GM12878 (cell line): ENCODE measurements around the gene FAM9C. TPM values are rescaled to one million over a fixed set of nuclear protein-coding genes. Genes with fewer than 3 reads are reported as not detected.

Experiments used
- ATAC-seq: fragments of 200-7000 bp; cut with Tn5 transposase; 3 replicates; pipeline ENCODE4 v1.9.1; 2020; ENCODE audit warnings: mild to moderate bottlenecking, moderate library complexity
- BruUV-seq: library from RNA; stranded (reverse); fragments of 400-500 nt; replicated peaks from 2 replicates; lab custom pipeline; 2021; lab: Mats Ljungman, UMichigan
- CTCF ChIA-PET: fragments of 300-600 bp; sonication (Branson Sonifier 250); formaldehyde crosslinking; extraction: SDS; loops from one replicate; lab custom pipeline; 2021; ENCODE audit warnings: inconsistent platforms; lab: Yijun Ruan, JAX
- POLR2A ChIA-PET: fragments of 350-600 bp; formaldehyde crosslinking; extraction: SDS; loops from one replicate; lab custom pipeline; 2021; ENCODE audit warnings: inconsistent platforms; lab: Charles Lee
- RAD21 ChIA-PET: fragments of 300-600 bp; sonication (Branson Sonifier 250); formaldehyde crosslinking; loops from one replicate; lab custom pipeline; 2023; ENCODE audit warnings: antibody characterized with exemption; ENCODE audit not compliant: unreplicated experiment; lab: Charles Lee
- SMC1A ChIA-PET: fragments of 300-600 bp; sonication (Branson Sonifier 250); formaldehyde crosslinking; loops from one replicate; lab custom pipeline; 2023; ENCODE audit not compliant: unreplicated experiment, uncharacterized antibody; lab: Charles Lee
- DNase-seq: peaks from one replicate; pipeline ENCODE4 v3.0.0-alpha.2; 2011; ENCODE audit warnings: low read depth, low spot score
- FAIRE-seq: peaks from 3 replicates; lab custom pipeline; 2011; peaks lifted over from hg19 to GRCh38; lab: Jason Lieb, UNC
- H2AFZ ChIP-seq: 2 replicates; pipeline ENCODE4 v1.6.0; 2011; ENCODE audit warnings: low read depth, low read length, control low read depth; ENCODE audit not compliant: control insufficient read depth
- H3K27ac ChIP-seq: 2 replicates; pipeline ENCODE4 v1.5.1; 2011; ENCODE audit warnings: control low read depth; ENCODE audit not compliant: control insufficient read depth, insufficient read depth
- H3K27me3 ChIP-seq, 2 experiments: replicated peaks in 1 of 2; 2 replicates each; pipeline versions ENCODE4 v1.6.0 to v1.6.1; 2011; ENCODE audit warnings: low read length in 1 of 2; ENCODE audit not compliant: control insufficient read depth in 2 of 2, insufficient read depth in 2 of 2
- H3K36me3 ChIP-seq, 2 experiments: 2 replicates each; pipeline ENCODE4 v1.5.1; 2011; ENCODE audit warnings: low read length in 1 of 2; ENCODE audit not compliant: control insufficient read depth in 2 of 2, insufficient read depth in 2 of 2
- H3K4me1 ChIP-seq: 2 replicates; pipeline ENCODE4 v1.6.1; 2011; ENCODE audit warnings: mild to moderate bottlenecking, low read length, moderate library complexity, mixed read lengths; ENCODE audit not compliant: control insufficient read depth, insufficient read depth
- H3K4me2 ChIP-seq: 2 replicates; pipeline ENCODE4 v1.6.0; 2011; ENCODE audit warnings: control low read depth; ENCODE audit not compliant: control insufficient read depth, insufficient read depth
- H3K4me3 ChIP-seq: fragments of 200-600 bp; sonication (generic); 2 replicates; pipeline ENCODE4 v1.5.1; 2016
- H3K79me2 ChIP-seq: 2 replicates; pipeline ENCODE4 v1.6.0; 2011; ENCODE audit warnings: low read length; ENCODE audit not compliant: control insufficient read depth, insufficient read depth
- H3K9ac ChIP-seq: 2 replicates; pipeline ENCODE4 v1.8.0; 2011; ENCODE audit warnings: low read length, control low read depth, mixed read lengths; ENCODE audit not compliant: control insufficient read depth, insufficient read depth
- H3K9me3 ChIP-seq: replicated peaks from 3 replicates; pipeline ENCODE4 v1.5.1; 2011; ENCODE audit warnings: mild to moderate bottlenecking, low read length; ENCODE audit not compliant: control insufficient read depth, insufficient read depth
- H4K20me1 ChIP-seq: 2 replicates; pipeline ENCODE4 v1.6.0; 2011; ENCODE audit not compliant: control insufficient read depth, insufficient read depth
- E4F1 ChIP-seq: fragments of 450-650 bp; IDR thresholded peaks from 2 replicates; pipeline ENCODE4 v1.6.1; 2018; ENCODE audit warnings: borderline replicate concordance, mild to moderate bottlenecking; ENCODE audit not compliant: partially characterized antibody
- NFYA ChIP-seq: IDR thresholded peaks from 2 replicates; pipeline ENCODE4 v1.6.1; 2011; ENCODE audit warnings: low read depth, mild to moderate bottlenecking, low read length, improper control_type of control experiment, borderline replicate concordance
- SIN3A ChIP-seq: IDR thresholded peaks from 2 replicates; pipeline ENCODE4 v1.6.1; 2012; ENCODE audit warnings: low read depth, low read length, improper control_type of control experiment
- SUZ12 ChIP-seq: fragments of 200-600 bp; sonication (generic); IDR thresholded peaks from one replicate; pipeline ENCODE4 v1.6.1; 2018; ENCODE audit warnings: antibody characterized with exemption, mild to moderate bottlenecking; ENCODE audit not compliant: unreplicated experiment
- YY1 ChIP-seq: IDR thresholded peaks from 2 replicates; pipeline ENCODE4 v1.6.1; 2011; ENCODE audit warnings: low read depth, mild to moderate bottlenecking, low read length
- whole genome bisulfite sequencing: methylation state at CpG from one replicate; pipeline ENCODE4 v1.1.6; 2016; ENCODE audit warnings: low lambda C conversion rate; ENCODE audit not compliant: insufficient replicate concordance, insufficient coverage; ENCODE audit errors: missing lambda C conversion rate; 5-methylcytosine and 5-hydroxymethylcytosine counted together
- in situ Hi-C: fragments of 300-500 bp; cut with MboI; formaldehyde crosslinking; loops from 9 replicates; pipeline ENCODE4 v1.14.3; 2018; ENCODE audit warnings: mixed read lengths
- intact Hi-C: fragments of 100-400 bp; cut with micrococcal nuclease; formaldehyde crosslinking; loops from one replicate; pipeline ENCODE4 v1.14.2; 2022; ENCODE audit not compliant: unreplicated experiment
- polyA plus RNA-seq, 11 experiments: library from polyadenylated mRNA; depleted of rRNA in 4 of 11; unstranded in 6 of 11; stranded (reverse) in 5 of 11; fragments of >200 nt; fragmentation: Nextera tagmentation in 4 of 11; fragmentation: Illumina TruSeq in 1 of 11; extraction: Ambion mirVana in 4 of 11; extraction: Trizol in 1 of 11; gene quantifications; 1 replicate in 1 of 11; 2 replicates in 10 of 11; pipeline versions ENCODE4 v1.2.1 to v1.2.3, GENCODE V29; 2011 to 2016; ENCODE audit warnings: inconsistent platforms in 2 of 11, missing spikeins in 2 of 11, low read depth in 1 of 11
- total RNA-seq, 4 experiments: library from RNA; depleted of rRNA in 3 of 4; stranded (reverse); fragments of >200 nt in 3 of 4; fragmentation: Illumina TruSeq in 1 of 4; extraction: Trizol in 1 of 4; gene quantifications; 2 replicates each; pipeline versions ENCODE4 v1.2.1 to v1.2.3, GENCODE V29; 2013 to 2021

Gene FAM9C
- total and polyA plus RNA-seq, 10 of the 15 experiments (the other 5 are each of a cell fraction or from before 2014, with no cell fraction given): 0.01 to 0.03 TPM; not detected in 8

GRCh38 chrX:13068651-13069050 is 24.2 kb upstream of the FAM9C start:
- H2AFZ ChIP-seq: no peak overlapping the region
- no peak overlapping the region for H3K4me3 ChIP-seq
- no TSS peak for BruUV-seq
- ATAC-seq (peak; percentile 13; the same call in 1 of the 3 replicates), FAIRE-seq (peak; percentile 31), DNase-seq (no peak)
- no peaks in the 10 kb centered on the region for H3K79me2 ChIP-seq
- H3K27me3 ChIP-seq: no peaks in the 10 kb centered on the region
- H3K36me3 ChIP-seq: no peaks in the 10 kb centered on the region
- H3K4me1 ChIP-seq: no peaks in the 10 kb centered on the region; the same call in 1 of the 2 replicates
- no peak overlapping the region for H3K27ac ChIP-seq
- in situ Hi-C loops (no loop called here), intact Hi-C loops (no loop called here)
- H3K4me2 ChIP-seq: no peak overlapping the region
- H3K9ac ChIP-seq: no peak overlapping the region
- 40% methylated on average over 1 of the region's 1 CpG for WGBS
- no peak for TF ChIP-seq NFYA
- no peak for TF ChIP-seq E4F1
- peak; percentile 70 for TF ChIP-seq YY1
- TF ChIP-seq SIN3A: no peak
- no peak for TF ChIP-seq SUZ12
- no peaks in the 10 kb centered on the region for H4K20me1 ChIP-seq
- peaks cover 8% of the 10 kb centered on the region for H3K9me3 ChIP-seq
- ChIA-PET RAD21 (no interaction called here), CTCF (interaction anchor here (1.7 to 2.6 kb wide), 3 partner anchors 8 to 122 kb away, joined by 4 to 9 read pairs (median 4); no protein-coding TSS in a partner anchor), SMC1A (interaction anchor here (2.1 to 27.6 kb wide), 3 partner anchors 9 to 65 kb away, joined by 5 to 847 read pairs (median 15); no protein-coding TSS in a partner anchor), POLR2A (interaction anchor here (1.2 kb wide), 1 partner anchor 9 kb away, joined by 3 read pairs; no protein-coding TSS in a partner anchor)
